Activated T-cell treated with anti-CD3 and anti-CD28 coated beads, Interleukin-2, amount 50 U/mL, for 72 hours (primary cell): ENCODE data around the gene TSTD1. TPM values are rescaled to one million over a fixed set of nuclear protein-coding genes. Genes with fewer than 3 reads are reported as not detected.

ENCODE experiments used
- ATAC-seq, 2 donors: fragments of 150-1000 bp; cut with Tn5 transposase; replicated peaks in 1 of 2; 2 replicates each; pipeline ENCODE4 v1.10.0; 2021; ENCODE audit warnings: moderate library complexity in 2 of 2, mild to moderate bottlenecking in 1 of 2
- DNase-seq, 2 donors: peaks; one replicate each; pipeline ENCODE4 v3.0.0; 2021 to 2022; ENCODE audit warnings: mixed read lengths in 1 of 2
- H3K27ac Mint-ChIP-seq: one replicate; pipeline ENCODE4 v1.8.0; 2022; ENCODE audit warnings: mild to moderate bottlenecking, moderate library complexity, mixed read lengths
- H3K27me3 Mint-ChIP-seq: one replicate; pipeline ENCODE4 v1.8.0; 2022; ENCODE audit warnings: low read depth, mixed read lengths
- H3K36me3 Mint-ChIP-seq, 2 donors: one replicate each; pipeline ENCODE4 v1.8.0; 2022; ENCODE audit warnings: mixed read lengths in 2 of 2, mild to moderate bottlenecking in 1 of 2; ENCODE audit not compliant: insufficient read depth in 2 of 2
- H3K4me1 Mint-ChIP-seq: one replicate; pipeline ENCODE4 v1.8.0; 2022; ENCODE audit warnings: low read depth, mixed read lengths
- H3K4me3 Mint-ChIP-seq, 2 donors: one replicate each; pipeline ENCODE4 v1.8.0; 2022; ENCODE audit warnings: mild to moderate bottlenecking in 2 of 2, mixed read lengths in 2 of 2, moderate library complexity in 2 of 2
- H3K9me3 Mint-ChIP-seq, 2 donors: one replicate each; pipeline ENCODE4 v1.8.0; 2022; ENCODE audit warnings: mixed read lengths in 2 of 2
- total RNA-seq, 2 donors: library from RNA; stranded (reverse); gene quantifications; one replicate each; pipeline ENCODE4 v1.2.3, GENCODE V29; 2022

The TSTD1 gene
- total RNA-seq, 2 donors from 2014 or later, result 46.3 to 78.0 TPM

DNA sequence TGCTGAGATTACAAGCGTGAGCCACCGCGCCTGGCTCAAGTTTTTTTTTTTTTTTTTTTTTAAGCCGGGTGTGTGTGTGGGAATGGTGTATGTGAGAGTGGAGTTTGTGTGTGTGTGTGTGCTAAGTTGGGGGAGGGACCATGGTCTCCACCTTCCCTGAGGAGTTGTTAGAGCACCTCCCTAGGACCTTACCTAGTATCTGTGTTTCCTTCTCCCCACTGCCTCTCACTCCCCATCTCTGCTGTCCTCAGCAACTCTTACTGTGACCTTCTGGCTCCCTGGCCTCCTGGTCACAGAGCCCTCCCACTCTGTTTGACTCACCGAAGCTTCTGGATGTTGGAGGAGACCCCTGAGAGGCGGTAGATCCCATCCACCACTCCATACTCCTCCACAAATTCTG lies 20.5 kb upstream of the TSTD1 start:
- no peak overlapping the region for H3K4me3 Mint-ChIP-seq
- DNase-seq (no peak), ATAC-seq (no peak)
- no peaks in the 10 kb centered on the region for H3K27me3 Mint-ChIP-seq
- H3K9me3 Mint-ChIP-seq, result no peaks in the 10 kb centered on the region
- H3K4me1 Mint-ChIP-seq, result peaks cover 49% of the 10 kb centered on the region
- H3K36me3 Mint-ChIP-seq, result peaks cover 13 to 34% of the 10 kb centered on the region in 2 donors
- H3K27ac Mint-ChIP-seq, result peak overlapping the region; percentile 93

DNA sequence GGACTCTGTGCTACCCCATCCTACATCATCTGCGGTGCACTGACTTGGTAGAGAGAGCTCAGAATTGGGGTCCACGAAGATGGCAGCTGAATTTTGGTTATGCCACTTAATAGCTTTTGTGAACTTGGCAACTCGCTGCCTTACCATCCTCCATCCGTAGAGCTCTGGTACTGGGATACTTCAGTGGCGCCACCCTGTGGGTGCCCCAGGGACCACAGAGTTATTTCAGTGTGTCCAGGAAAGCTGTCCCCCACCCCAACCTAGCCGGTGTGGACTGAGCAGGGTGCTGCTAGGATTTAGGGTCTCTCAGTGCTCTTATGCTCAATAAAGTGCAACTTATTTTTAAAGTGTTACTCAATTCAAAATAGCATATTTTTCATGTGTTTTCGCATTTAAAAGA lies 16.0 kb upstream of the TSTD1 start:
- H3K9me3 Mint-ChIP-seq, result no peaks in the 10 kb centered on the region
- no peak overlapping the region for H3K4me3 Mint-ChIP-seq
- ATAC-seq, result no peak
- H3K27ac Mint-ChIP-seq, result no peak overlapping the region
- peaks cover 13% of the 10 kb centered on the region for H3K4me1 Mint-ChIP-seq
- H3K27me3 Mint-ChIP-seq, result no peaks in the 10 kb centered on the region
- peaks cover 21 to 41% of the 10 kb centered on the region in 2 donors for H3K36me3 Mint-ChIP-seq
- DNase-seq, result no peak

DNA sequence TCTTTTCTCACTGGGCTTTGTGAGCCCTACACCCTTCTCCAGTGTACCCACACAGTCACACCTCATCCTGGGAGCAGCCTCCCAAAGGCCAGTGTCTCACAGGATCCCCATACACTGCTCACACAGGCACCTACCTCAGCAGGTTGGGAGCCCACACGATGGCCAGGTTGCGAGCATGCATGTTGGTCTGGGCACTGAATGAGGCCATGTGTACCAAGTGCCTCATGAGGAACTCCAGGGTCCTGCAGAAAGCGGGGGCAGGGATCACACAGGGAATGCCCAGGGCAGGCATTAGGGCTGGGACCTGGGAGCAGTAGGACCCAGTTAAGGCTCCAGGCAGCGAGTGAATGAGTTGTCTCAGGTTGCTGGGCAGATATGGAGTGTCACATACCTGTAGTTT lies 15.5 kb upstream of the TSTD1 start:
- Mint-ChIP-seq H3K27ac (no peak overlapping the region), H3K9me3 (no peaks in the 10 kb centered on the region), H3K4me3 (no peak overlapping the region), H3K4me1 (peaks cover 7% of the 10 kb centered on the region), H3K27me3 (no peaks in the 10 kb centered on the region), H3K36me3 (peaks cover 19 to 41% of the 10 kb centered on the region in 2 donors)
- no peak for DNase-seq
- no peak for ATAC-seq

DNA sequence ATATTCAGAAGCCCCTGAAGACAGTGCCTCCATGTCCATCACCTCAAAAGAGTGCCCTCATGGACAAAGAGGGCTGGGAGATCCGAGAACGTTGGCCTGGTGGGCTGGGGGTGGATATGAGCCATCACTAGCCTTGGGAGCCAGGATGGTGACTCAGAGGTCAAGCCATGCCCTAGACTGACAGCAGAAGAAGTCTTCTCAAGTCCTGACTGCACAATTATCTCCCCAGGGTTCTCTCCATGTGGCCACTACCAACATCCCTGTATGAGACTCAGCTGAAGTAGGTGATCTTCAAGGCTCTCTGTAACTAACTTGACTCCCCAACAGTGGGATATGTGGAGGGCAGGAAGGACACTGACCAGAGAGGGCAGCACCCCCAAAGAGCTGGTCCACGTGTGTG lies 14.1 kb upstream of the TSTD1 start:
- no peak overlapping the region for H3K27ac Mint-ChIP-seq
- no peaks in the 10 kb centered on the region for H3K27me3 Mint-ChIP-seq
- no peaks in the 10 kb centered on the region for H3K9me3 Mint-ChIP-seq
- DNase-seq, result no peak
- no peak for ATAC-seq
- H3K4me1 Mint-ChIP-seq, result peaks cover 12% of the 10 kb centered on the region
- no peak overlapping the region for H3K4me3 Mint-ChIP-seq
- peaks cover 21 to 49% of the 10 kb centered on the region in 2 donors for H3K36me3 Mint-ChIP-seq

DNA sequence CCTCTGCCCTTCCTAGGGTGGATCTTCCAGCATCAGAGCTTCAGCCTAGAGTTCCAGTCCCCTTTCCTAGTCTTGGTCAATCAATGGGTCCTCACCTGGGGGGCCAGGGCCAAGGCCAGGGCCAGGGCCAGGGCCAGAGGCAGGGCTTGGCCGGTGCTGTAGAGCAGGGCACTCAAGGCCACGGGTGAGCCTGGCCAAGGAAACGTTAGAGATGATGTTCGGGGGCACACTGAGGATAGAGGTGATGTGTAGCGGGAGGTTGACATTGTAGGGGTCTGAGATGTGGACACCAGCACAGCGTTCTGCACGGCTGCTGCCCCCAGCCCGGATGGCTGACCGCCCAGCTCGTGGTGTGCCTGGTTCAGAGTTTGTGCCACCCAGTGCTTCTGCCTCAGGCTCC lies 12.5 kb upstream of the TSTD1 start:
- Mint-ChIP-seq H3K4me3 (no peak overlapping the region), H3K4me1 (peaks cover 25% of the 10 kb centered on the region), H3K9me3 (no peaks in the 10 kb centered on the region), H3K36me3 (peaks cover 18 to 45% of the 10 kb centered on the region in 2 donors), H3K27ac (no peak overlapping the region), H3K27me3 (no peaks in the 10 kb centered on the region)
- ATAC-seq (no peak), DNase-seq (no peak)

DNA sequence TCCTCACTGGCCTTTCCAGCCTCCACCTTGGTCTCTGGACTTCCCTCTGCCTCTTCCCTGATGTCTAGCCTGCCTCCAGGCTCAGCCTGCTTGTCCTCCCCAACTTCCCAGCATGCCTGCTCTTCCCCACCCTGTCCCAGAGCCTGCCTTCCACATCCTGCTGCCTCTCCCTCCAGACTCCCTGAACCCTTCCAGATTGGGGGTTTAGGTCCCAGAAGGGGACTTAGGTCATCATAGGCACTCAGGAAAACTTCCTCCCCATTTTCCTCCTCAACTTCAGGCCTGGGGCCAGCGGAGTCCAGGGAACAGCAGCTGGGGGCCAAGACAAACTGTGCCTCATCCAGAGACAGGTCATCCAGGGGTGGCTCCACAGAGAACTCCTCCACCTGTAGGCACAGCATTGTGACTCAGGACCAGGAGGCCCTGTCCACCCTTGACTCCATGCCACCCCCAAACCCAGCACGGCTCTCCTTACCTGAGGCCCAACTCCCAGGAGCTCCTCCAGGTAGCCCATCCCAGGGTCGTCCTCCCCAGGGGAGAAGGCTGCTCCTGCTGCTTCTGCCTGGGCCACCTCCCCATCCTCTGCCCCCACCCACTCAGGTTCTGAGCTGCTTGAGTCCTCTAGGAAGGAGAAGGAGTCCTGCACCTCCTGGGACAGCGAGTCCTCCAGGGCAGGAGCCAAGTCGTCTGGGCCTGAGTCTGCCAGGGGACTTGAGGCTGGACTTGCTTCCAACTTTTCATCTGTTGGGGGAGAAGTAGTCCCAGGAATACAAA lies 10.4 kb upstream of the TSTD1 start:
- Mint-ChIP-seq H3K4me1 (peaks cover 32% of the 10 kb centered on the region), H3K4me3 (no peak overlapping the region), H3K27me3 (no peaks in the 10 kb centered on the region), H3K9me3 (no peaks in the 10 kb centered on the region), H3K36me3 (peaks cover 26 to 47% of the 10 kb centered on the region in 2 donors), H3K27ac (no peak overlapping the region)
- DNase-seq, result no peak
- no peak for ATAC-seq

DNA sequence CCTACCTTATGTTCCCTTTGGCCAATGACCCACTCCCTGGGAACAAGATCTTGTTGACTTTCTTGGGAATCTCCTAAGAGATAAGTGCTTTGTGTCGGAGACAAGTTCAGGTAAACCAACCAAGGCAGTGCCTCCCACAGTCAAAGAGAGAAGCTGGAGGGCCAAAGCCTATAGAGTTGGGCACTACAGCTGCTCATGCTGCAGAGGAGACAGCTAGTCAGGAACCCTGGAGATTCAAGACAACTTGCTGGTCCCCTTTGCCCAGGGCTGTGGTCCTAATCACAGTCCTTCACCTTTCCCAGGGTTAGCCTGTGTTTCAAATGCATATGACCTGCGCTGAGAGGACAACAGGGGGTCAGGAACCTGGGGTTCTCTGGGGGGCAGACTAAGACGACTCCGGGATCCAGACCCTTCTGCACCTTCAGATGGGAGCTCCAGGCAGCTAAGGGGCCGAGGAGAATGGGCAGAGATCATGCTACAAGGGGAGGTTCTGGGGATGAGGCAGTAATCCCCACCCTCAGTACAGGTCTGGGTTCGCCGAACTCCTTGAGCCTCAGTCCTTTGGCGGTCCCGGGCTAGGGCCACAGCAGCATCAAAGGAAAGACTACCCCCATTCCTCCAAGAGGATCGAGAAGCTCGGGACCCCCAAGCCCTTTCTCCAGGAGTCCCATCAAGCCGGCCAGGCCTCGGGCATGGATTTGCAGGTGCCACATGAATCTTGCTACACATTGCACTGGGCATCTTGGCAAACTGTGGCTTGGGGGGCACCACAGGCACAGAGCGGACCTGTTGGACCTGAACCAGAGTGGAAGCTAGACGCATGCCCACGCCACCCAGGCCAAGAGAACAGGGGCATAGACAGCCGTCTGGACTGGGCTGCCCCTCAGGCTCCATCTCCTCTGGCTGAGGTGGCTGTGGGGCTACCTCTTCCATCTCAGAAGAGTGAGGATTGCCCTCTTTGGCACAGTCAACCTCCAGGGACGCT lies 9.0 kb upstream of the TSTD1 start:
- Mint-ChIP-seq H3K27ac (peak overlapping the region; percentile 72), H3K4me1 (peaks cover 39% of the 10 kb centered on the region), H3K36me3 (peaks cover 19 to 40% of the 10 kb centered on the region in 2 donors), H3K27me3 (no peaks in the 10 kb centered on the region), H3K9me3 (no peaks in the 10 kb centered on the region), H3K4me3 (peak overlapping the region; percentile 11 to 51)
- ATAC-seq (no peak), DNase-seq (no peak)

DNA sequence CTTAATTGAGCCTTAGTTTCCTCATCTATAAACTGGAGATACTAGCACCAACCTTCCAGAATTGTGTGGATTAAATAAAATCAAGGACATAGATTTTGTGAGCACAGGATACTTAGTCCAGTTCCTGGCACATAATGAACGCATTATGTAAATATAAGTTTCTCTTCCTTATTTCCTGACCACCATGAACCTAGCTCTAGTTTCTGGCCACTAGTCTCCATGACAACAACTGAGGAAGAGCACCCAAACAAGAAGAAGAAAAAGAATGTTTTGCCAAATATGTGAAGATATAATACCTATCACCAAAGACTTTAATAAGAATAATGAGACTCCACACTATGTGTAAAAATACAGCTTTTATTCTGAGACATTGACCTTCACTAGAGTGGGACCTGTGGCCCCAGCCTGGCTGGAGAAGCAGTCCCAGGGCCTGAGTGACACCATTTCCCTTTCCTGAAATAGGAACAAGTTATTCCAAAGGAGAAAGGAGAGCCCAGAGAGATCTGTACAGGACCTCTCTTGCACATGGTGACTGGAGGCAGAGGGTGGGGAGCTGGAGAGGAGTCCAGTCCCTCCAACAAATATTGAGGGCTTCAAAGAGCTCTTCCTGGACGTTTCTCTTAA lies 8.0 kb upstream of the TSTD1 start:
- DNase-seq, result no peak
- Mint-ChIP-seq H3K36me3 (peaks cover 16 to 36% of the 10 kb centered on the region in 2 donors), H3K27me3 (no peaks in the 10 kb centered on the region), H3K4me1 (peaks cover 42% of the 10 kb centered on the region), H3K4me3 (peak overlapping the region; percentile 82 to 96), H3K27ac (peak overlapping the region; percentile 97), H3K9me3 (no peaks in the 10 kb centered on the region)
- no peak for ATAC-seq

DNA sequence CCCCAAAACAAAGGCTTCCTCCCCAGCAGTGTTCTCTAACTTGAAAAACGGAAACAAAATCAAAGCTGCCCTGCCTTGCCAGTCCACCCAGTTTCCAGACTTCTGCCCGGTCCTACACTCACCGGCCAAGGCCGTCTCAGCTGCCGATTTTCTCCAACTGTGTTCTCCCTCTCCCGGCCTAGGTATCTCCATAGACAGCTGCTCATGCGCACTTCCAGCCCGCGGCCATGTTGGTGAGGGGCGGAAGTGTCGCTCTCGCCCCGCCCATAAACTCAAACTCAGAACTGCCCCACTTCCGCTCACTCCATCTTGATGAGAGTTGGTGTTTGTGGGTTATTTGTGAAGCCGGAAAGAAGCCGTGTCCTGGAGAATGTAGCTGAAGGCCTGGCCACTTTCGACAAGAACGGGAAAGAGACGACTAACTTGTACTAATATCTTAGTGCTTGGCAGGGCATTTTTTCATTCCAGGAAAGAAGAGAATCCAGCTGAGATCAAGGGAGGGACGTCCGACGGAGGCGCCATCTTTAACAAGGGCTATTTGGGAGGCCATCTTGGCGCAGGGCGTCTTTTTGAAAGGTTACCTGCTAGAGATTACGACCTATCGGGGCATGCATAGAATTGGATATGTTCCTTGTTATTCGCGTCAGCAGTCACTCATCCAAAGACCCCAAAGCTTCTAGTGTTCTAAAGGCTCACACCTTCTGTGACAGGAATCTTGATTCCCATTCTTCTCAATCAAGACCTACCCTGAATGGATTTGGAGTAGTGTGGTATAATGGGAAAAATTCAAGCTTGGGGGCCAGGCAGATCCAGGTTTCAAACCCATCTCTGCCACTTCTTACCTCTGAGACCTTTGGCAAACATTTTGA lies 7.2 kb upstream of the TSTD1 start, which contains the start of gene USF1:
TSS of gene USF1 (minus strand) at position 242 of the 869 bp plus-strand sequence. CDS start 2,702 bp downstream, outside the sequence.
- peak within 1 kb of the TSS; percentile 82 to 96 for H3K4me3 Mint-ChIP-seq
- H3K4me1 Mint-ChIP-seq, result peaks cover 45% of the 10 kb centered on the region

DNA sequence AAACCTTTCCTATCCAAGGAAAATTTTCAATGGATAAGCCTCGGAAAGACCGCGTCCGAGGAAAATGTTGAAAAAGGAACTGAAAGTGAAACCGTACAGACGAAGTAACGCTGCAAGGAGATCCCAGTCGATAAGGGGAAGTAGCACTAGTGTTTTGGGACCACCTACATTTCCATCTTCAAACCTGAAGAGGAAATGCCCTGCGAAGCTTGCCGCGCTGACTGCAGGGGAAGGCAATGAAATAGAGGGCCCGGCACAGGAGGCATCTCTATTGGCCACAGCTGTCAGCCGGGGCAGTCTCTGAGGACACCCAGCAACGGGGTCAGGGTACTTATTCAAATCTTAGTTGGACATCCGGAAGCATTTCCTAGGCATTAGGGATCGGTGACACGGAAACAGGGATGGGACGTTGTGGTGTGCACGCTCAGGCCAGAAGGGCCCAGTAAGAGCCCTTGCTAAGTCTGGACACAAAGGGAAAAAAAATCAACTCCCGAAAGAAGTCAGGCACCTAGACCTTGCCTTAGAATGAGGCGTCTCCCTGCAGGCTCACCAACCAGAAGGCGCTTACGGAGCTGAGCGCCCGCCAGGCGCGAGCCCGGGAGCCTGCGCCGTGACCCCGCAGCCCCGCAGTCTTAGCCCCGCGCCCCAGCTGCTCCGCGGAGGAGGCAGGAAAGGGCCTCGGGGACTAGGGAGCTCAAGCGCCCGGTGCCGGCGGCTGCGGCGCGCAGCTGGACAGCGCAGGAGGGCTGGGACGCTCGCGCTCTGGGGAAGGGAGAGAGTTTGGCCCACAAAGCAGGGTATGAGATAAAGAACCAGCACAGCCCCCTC lies 6.4 kb upstream of the TSTD1 start:
- peak overlapping the region; percentile 97 for H3K27ac Mint-ChIP-seq
- H3K4me1 Mint-ChIP-seq, result peaks cover 45% of the 10 kb centered on the region
- peaks cover 16 to 31% of the 10 kb centered on the region in 2 donors for H3K36me3 Mint-ChIP-seq
- no peaks in the 10 kb centered on the region for H3K27me3 Mint-ChIP-seq
- H3K4me3 Mint-ChIP-seq, result peak overlapping the region; percentile 82 to 96
- ATAC-seq, result peak; percentile 56 to 57
- peak; percentile 59 to 62 for DNase-seq
- no peaks in the 10 kb centered on the region for H3K9me3 Mint-ChIP-seq

More for the DNA sequence above, 7.2 kb upstream of the TSTD1 start, which contains the start of gene USF1:
- Mint-ChIP-seq H3K27me3 (no peaks in the 10 kb centered on the region), H3K9me3 (no peaks in the 10 kb centered on the region), H3K36me3 (peaks cover 17 to 34% of the 10 kb centered on the region in 2 donors), H3K27ac (peak within 1 kb of the TSS; percentile 97)
- ATAC-seq, result peak; percentile 87
- DNase-seq, result peak; percentile 93 to 94

DNA sequence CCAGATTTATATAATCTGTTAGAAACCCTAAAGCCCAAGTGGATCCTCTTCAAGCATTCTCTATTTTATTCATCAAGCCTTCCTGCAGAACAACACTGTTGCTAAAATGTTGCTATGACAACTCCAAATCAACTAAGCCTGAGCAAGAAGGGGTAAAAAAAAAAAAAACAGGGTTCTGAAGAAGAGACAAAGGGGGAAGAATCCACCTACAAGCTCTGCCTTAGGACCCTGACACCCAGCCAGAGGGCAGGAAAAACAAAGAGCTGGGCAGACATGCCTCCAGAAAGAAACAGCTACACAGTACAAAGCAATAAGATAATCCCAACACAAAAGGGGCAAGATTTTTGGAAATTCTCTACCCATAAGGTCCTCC lies 5.8 kb upstream of the TSTD1 start:
- Mint-ChIP-seq H3K27me3 (no peaks in the 10 kb centered on the region), H3K36me3 (peaks cover 14 to 35% of the 10 kb centered on the region in 2 donors), H3K4me1 (peaks cover 50% of the 10 kb centered on the region), H3K9me3 (no peaks in the 10 kb centered on the region), H3K27ac (peak overlapping the region; percentile 96), H3K4me3 (peak overlapping the region; percentile 82 to 96)
- ATAC-seq (peak in 1 of 2 donors; percentile 8), DNase-seq (no peak)
